HG03575 (cell line): ENCODE measurements around the gene PXYLP1.
A peak's percentile ranks its signal among the peaks of the same experiment; 100 is the strongest.
"Not testable (repeated sequence)": the region's sequence is repeated elsewhere in the genome, so short reads cannot be mapped to it uniquely, and the experiment has no call there.

Experiments used
- ATAC-seq: cut with Tn5 transposase; IDR thresholded peaks from one replicate; pipeline ENCODE4 v1.9.1; 2021; ENCODE audit not compliant: unreplicated experiment, insufficient number of reproducible peaks, low FRiP score; ENCODE audit errors: extremely low read depth

Gene PXYLP1

DNA sequence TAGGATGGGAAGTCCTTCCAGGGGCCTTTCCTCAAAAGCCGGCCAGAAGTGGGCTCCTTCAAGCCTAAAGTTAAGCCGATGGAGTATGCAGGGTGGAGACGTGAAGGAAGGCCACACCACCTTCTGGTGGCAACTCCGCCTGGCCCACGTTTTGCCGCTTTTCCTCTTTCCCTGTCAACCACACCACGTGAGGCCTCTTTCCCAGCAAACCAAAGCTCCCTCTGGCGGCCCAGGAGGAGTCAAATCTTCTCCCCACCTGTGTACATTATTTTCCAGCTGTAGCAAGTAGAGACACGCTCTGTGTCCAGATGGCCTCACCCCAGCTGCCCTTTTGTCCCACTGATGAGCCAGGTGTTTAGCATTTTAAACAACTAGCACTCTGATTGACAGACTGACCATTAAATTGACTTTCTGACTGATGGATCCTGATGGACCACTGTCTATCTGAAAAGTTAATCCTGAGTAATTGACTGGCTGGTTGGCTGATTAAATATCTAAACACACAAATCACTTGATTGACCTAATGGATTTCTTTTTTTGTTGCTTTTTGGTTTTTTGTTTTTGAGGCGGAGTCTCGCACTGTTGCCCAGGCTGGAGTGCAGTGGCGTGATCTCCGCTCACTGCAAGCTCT is 77.1 kb downstream of the PXYLP1 start:
- no peak for ATAC-seq

DNA sequence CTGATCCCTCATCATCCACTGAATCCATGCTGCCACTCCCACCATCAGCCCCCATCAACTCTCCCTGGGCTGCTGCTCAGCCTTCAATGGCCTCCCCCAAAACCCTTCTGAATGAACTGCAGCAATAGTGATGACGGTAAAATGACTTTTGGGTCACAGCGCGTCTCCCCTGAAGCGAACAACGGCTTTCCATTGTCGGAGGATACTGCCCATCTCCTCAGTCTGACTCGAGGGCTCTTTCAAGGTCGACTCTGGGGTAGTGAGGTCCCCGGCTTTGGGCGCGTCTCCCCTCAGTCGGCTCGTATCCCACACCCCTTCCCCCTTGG is 79.5 kb downstream of the PXYLP1 start:
- no peak for ATAC-seq

DNA sequence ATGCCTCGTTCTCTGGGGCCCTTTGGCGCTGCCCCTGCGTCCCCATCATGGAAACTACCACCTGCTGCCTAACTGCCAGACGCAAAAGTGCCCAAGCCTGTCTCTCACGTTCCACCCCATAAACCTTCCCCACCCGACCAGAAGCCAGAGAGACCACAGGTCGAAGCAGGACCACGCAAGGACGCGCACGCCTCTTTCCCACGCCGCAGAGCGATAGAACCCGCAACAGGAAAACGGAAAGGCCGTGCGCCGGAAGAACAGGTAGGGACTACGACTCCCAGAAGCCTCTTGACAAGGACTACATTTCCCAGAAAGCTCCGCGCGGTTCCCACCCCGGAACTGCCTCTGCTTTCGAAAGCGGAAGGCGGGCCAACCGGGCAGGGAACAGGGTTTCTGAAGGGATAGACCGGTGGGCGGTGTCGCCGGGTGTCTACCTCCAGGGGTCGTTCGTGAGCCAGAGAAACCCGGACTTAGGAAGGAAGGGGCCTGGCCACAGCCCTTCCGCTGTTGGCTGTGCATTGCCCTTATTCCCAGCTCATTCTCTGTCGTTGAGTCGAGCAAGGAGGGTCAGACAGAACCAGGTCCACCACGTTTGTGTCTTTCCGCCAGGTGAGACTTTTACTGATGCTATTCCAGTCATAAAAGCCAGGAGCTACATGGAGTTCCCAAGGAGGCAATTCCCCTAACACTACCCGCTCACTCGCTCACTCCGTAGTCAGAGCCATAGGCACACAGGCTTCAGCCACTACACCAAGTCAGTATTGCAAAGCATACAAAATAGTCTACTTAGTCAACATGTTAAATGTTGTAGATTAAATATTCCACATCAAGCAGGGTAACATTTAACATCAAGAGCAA is 80.1 kb downstream of the PXYLP1 start:
- ATAC-seq, result peak; percentile 95

DNA sequence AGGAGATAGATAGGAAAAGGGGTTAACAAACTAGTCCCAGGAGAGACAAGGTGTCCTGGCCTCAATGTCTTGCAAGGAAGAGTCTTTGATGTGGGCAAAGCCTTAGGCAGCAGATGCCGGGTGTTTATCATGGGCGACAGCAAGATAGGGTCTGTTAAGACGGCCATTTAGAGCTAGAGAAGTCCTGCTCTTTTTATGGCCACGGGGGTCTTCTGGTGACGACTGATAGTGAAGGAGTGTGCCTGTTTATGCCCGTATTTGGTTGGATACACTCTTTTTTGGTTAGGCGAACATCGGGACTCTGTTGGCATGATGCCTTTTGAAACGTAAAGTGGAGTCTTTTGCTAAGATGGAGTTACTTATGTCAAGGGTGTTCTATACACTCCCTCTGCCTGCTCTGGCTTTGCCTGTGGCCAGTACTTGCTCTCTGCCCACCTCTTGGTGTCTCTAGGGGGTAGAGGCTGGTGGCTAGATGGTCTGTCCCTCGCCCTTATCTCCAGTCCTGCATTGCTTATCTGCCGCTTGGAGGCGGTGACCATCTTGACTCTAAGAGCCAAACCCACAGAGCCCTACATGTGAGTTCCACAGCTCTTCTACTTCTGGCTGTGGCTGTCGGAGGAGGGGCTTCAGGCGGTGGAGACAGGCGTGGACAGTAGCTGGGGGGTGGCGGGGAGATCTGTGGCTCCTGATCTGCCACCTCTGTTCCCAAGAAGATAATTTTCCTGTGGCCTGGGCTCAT is 80.9 kb downstream of the PXYLP1 start:
- ATAC-seq, result no peak

DNA sequence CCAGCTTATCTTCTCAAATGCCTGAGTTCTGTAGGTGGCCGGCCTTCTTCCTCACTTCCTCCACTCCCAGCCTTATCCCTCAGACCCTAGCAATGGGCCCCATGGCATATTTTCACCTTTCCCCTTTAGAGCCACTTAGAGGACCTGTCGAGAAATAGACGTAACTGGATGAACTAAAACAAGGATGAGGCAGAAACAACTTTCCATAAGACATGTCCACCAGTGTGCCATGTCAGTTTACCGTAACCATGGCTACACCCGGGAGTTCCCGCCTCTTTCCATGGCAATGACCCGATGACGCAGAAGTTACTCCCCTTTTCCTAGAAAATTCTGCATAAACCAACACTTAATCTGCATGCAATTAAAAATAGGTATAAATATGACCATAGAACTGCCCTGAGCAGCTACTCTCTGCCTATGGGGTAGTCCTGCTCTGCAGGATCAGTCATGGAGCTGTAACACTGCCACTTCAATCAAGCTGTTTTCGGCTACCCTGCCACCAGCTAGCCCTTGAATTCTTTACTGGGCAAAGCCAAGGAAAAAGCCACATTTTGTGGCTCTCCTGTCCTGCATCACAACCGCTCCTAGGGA is 81.6 kb downstream of the PXYLP1 start:
- no peak for ATAC-seq

DNA sequence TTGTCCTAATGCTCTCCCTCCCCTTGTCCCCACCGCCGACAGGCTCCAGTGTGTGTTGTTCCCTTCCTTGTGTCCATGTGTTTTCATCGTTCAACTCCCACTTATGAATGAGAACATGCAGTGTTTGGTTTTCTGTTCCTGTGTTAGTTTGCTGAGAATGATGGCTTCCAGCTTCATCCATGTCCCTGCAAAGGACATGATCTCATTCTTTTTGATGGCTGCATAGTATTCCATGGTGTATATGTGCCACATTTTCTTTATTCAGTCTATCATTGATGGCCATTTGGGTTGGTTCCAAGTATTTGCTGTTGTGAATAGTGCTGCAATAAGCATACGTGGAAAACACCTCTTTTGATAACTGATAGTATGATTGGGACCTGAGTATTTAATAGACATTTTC is 82.8 kb downstream of the PXYLP1 start:
- not testable (repeated sequence) for ATAC-seq

DNA sequence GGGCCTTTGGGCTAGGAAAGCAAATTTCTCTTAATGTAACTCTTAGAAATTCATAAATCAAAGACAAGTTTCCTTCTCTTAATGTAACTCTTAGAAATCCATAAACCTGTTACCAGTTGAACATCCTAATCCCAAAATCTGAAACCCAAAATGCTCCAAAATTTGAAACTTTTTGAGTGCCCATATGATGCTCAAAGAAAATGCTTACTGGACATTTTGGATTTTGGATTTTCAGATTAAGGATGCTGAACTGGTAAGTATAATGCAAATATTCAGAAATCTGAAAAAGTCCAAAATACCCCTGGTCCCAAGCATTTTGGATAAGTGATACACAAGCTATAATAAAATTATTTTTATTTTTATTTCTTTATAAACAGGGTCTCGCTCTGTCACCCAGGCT is 85.2 kb downstream of the PXYLP1 start:
- no peak for ATAC-seq

DNA sequence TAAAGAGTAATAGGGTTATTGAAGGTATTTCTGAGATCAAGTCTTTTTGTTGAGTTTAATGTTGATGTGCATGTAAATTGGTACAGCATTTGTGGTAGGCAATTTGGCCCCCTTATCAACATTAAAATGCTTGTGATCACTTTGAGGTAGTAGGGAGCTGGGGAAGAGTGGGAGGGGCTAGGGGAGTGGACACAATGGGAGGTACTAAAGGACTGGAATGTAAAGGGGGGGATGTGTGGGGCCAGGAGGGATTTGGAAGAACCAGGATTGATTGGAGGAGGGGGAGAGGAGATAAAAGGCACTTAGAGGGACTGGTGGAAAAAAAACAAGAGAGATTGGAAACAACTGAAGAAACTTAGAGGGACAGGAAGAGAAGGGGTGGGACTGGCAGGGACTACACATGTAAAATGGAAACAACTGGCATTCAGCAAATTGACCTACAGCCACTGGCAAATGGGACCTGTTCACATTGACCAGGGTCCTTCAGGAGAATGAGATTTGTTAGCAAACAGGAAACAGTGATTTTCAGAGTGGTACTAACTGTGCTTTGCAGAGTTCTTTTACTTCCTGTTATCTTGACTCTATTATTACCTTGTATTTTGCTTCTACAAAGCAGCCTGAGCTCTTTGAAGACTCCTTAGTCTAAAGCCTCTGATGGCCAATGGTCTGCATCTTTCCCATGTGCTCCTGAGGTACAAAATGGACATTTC is 88.9 kb downstream of the PXYLP1 start:
- ATAC-seq, result no peak

DNA sequence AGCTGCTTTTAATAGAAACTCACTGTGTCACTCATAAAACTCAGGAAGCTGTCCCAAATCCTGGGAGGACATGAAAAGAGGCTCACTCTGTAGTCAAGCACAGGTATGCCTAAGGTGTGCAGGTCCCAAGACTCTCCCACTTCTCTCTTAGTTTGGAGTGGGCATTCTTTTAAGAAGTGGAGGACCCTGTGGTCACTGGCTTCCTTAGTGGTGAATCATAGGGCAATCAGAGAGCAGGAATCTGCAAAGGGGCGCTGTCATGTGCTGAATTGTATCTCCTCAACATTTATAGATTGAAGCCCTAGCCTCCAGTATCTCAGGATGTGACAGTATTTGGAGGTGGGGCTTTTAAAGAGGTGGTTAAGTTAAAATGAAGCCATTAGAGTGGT is 89.5 kb downstream of the PXYLP1 start:
- ATAC-seq, result no peak

DNA sequence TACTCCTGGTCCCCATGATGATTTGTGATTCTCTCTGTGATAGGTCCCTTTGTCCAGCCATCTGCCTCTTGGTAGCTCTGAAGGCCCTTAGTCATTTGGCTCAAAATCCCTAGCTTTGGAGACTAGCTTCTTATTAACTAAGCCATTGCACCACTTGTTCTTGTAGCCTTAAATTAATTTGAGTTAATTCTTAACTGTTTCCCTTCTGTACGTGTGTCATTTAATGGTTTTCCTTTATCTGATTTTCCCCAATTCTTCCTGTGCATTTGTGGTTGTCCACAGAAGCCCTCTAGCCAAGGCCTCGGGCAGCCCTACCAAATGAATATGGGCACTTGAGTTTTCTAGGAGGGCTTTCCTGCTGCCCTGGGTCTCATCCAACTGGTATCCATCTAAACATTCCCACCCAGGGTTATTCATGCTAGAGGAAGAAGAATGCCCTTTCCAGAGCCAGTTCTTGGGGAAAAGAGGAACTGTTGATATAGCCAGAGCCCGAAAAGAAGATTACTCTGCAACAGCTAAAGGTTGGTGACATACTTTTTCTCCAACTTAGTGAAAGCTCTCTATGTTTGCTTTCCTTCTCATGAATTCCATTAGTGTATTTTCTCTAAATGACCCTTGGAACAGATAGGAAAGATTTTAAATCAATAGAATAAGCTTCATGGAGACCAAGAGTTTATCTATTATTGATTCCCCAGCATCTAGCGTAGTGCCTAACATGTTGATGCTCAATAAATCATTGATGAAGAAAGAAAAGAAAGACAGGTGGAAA is 92.5 kb downstream of the PXYLP1 start:
- ATAC-seq, result no peak

DNA sequence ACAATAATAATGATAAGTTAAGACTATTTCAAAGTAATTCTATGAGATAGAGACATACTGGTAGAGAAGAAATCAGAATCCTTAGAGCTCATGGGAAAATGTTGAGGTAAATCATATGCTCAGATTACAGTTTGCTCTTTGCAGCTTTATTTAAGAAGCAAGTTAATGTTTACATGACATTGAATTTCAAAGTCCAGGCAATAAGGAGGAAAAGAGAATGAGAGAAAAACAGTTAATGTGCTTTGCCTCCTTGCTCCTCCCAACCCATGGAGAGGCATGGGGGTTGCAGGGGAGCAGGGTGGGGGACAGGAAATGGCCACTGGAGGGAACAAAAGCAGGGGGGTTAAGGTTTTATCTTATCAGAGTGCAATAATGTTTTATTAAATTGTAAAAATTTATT is 94.5 kb downstream of the PXYLP1 start:
- no peak for ATAC-seq

DNA sequence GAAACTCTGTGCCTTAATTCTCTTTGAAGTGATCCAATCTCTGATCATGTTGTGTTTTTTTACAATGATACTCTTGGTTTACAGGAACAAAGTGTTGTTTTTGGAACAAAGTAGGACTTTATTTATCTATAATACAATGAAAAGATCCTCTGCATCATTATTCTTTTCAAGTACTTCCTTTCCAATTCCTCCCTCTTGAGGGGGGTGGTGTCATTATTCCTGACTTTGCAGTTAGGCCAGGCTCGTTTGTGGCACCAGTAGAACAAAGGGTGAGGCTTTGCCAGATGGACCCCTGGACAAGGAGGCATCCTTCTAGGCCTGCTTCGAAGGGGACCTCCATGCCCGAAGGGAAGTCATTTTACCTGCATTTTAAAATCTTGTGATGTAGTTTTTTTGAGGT is 95.0 kb downstream of the PXYLP1 start:
- no peak for ATAC-seq

DNA sequence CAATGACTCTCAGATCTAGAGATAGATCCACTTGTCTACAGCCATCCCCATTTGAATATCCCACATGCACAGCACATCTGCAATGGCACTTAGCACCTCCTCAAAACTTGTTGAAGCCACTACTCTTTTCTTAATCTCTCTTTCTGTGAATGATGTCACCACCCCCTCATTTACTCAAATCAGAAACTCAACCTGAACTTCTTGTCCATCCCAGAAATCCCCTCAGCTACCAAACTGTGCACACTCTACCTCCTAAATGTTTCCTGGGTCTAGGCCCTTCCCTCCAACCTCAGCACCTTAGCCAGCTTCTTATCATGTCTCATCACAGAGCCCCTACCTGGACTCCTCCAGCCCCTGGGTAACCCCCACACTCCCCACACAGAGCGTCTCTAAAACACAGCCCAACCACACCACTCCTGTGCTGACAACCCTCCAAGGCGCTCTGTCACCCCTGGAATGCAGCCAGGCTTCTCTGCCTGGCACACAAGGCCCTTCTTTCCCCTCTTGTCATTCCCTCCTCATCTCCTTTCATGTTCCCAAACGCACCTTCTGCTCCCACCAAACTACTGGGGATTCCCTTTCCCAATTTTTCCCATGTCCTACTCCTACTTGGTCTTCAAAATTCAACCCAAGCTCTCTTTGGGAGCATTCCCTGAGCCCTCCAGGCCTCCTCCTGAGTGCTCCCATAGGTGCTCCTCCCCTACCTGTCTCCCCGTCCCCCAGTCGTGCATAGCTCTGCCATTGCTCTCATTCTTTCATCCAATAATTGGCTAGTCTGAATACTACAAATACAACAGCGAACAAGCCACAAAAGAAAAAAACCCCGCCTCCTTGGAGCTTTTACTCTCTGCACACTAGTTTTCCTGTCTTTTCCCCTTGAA is 96.9 kb downstream of the PXYLP1 start:
- no peak for ATAC-seq

DNA sequence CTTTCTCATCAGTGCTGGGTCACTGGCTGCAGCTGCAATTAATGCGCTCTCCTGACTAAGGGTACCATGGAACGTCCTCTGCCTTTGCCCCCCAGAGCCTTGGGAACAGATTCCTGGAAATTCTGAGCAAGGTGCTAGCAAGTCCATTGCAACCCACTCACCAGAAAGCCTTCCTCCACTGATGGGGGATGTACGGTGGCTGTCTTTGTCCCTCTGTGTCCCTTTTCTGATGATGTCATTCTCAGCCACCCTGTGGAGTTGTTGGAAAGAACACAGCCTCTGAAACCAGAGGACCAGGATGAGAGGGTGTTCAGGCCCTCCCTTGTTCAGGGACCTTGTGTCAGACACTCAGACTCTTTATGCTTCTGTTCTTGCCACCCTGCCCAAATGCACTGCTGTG is 98.6 kb downstream of the PXYLP1 start:
- ATAC-seq, result no peak

DNA sequence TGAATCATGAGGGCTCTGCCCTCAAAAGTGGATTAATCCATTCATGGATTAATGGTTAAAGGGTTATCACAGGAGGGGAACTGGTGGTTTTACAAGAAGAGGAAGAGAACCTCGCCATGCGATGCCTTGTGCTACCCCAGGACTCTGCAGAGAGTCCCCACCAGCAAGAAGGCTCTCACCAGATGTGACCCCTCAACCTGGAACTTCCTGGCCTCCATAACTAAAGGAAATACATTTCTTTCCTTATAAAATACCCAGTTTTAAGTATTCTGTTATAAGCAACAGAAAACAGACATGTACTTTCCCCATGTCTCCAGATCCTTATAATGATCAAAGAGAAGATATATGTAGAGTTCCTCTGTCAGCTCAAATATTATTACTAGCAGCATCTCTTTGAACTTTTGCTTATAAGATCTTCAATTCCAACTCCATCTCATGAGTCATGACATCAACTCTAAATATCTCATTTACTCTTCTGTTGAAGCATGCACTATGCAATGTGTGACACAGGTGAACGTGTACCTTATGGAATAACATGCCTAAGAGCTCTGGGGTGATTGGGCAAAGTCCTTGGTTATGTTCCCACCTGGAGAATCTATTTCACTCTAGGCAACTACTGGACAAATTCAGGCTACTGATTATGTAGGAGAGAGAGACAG is 99.2 kb downstream of the PXYLP1 start:
- no peak for ATAC-seq

DNA sequence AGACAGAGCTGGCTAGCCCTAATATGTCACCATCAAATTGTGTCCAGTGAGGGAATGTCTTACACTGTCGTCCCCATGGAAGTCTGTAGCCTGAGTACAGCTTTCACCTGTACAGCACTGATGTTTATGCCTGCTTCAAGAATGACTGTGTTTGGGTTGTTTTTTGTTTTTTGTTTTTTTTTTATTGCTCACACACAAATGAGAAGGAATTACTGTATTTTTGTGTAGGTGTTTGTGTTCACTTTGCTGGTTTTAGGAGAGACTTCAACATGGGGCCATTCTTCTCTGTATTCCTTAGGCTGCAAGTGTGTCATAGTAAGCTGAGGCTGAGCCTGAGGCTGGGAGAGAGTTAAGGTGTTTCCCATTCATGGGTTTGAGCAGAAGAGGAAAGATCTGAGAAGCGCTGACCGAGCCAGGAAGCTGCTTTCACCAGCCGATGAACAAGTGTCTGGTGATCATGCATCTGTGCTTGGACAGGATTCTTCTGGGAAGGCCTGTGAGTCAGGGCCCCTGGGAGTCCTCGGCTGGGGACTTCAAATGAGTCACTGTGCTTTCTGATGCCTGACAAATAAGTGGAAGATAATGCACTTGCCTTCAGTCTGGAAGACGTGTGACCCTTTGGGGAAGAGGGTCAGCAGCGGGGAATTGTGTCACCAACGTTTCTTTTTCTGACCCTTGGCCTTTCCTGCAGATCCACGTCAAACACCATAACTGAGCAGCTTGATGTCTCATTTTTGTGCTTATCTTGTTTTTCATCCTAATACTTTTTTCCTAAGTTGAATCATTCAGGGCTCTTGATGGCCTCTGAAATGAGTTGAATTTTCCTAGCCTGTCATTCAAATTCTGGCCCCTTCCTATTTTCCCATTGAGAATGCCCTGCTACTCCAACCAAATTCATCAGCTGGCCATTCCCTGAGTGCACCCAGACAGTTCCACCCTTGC is 100.0 kb downstream of the PXYLP1 start:
- ATAC-seq, result no peak
